NCI-H128 (cell line): ENCODE data around the gene PDXP.
"Not testable (repeated sequence)": the region's sequence is repeated elsewhere in the genome, so short reads cannot be mapped to it uniquely, and the experiment has no call there.

ENCODE experiments used
- DNase-seq: peaks from one replicate; lab custom pipeline; 2025; ENCODE audit not compliant: unreplicated experiment; lab: John Stamatoyannopoulos, UW

The PDXP gene

DNA sequence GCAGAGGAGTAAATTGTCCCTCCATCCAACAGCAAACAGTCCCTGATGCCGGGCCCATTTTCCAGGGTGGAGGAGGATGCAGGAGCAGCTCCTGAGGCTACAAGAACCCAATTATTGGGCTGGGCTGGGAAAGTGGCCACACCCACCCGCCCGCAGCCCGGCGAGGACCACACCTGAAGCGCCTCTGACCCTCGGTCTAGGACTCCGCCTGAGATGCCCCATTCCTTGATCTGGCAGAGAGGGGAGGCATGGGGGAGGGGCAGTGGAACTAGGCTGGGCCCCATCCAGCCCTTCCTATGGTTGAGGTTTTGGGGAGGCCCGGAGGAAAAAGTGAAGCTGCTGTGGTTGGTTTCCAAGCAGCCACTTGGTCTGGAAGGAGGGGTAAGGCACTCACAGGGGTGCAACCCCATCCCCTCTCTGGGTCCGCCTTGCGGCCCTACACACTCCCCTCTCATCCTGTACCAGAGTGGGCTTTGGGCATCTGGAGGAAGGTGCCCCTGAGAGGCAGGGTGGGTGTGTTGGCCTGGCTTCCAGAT is 14.5 kb downstream of the PDXP start:
- DNase-seq = no peak

DNA sequence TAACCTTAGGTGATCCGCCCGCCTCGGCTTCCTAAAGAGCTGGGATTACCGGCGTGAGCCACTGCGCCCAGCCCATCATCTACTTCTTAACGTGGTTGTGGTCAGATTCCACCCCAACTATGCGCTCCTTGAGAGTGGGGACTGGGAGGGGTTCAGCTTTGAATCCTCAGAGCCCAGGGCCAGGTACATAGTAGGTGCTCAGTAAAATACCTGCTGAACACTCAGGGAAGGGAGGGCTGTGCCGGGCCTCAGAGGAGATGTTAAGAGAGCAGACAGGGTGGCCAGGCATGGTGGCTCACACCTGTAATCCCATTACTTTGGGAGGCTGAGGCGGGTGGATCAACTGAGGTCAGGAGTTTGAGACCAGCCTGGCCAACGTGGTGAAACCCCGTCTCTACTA is 15.7 kb downstream of the PDXP start:
- no peak for DNase-seq

DNA sequence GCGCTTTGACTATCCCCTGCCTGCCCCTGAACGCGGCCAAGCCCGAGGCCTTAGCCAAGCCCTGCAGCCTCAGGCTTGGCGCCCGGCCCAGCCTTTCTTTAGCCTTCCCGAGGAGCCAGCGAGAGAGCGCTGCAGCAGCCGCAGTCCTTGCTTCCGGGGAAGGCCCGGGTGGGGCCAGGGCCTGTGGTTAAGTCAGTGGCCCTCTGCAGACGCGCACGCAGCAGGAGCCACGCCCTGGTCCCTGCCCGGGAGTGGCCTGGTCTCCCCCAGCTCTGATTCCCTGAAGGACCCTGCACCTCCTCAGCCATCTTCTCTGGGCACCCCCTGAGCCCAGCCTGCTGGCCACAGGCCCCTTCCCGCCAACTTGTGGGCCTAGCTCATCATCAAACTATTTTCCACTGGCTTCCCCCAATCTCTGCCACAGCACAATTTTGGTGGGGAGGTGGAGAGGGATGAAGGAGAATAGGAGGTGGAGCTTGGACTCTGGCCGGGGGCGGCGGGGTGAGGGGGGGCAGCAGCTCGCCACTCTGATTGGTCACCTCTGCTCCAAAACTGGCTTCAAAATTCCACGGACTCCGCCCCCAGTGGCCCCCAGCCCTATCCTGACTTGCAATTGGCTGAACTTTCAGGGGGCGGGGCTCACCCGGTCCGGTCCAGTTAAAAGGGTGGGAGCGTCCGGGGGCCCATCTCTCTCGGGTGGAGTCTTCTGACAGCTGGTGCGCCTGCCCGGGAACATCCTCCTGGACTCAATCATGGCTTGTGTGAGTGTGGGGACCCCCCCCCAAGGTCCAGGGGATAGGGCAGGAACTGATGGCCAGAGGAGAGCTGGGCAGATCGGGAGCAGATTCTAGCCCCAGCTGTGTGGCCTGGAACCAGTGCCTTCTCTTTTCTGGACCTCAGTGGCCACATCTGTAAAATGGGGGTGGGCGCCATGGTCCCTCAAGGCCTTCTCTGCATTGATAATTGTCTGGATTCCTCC is 16.7 kb downstream of the PDXP start, which contains the start of gene LGALS1:
Gene LGALS1, plus strand, starts transcription at position 686 of the 979 bp plus-strand sequence. Its CDS starts 67 bp downstream, at position 753.
- no peak for DNase-seq

DNA sequence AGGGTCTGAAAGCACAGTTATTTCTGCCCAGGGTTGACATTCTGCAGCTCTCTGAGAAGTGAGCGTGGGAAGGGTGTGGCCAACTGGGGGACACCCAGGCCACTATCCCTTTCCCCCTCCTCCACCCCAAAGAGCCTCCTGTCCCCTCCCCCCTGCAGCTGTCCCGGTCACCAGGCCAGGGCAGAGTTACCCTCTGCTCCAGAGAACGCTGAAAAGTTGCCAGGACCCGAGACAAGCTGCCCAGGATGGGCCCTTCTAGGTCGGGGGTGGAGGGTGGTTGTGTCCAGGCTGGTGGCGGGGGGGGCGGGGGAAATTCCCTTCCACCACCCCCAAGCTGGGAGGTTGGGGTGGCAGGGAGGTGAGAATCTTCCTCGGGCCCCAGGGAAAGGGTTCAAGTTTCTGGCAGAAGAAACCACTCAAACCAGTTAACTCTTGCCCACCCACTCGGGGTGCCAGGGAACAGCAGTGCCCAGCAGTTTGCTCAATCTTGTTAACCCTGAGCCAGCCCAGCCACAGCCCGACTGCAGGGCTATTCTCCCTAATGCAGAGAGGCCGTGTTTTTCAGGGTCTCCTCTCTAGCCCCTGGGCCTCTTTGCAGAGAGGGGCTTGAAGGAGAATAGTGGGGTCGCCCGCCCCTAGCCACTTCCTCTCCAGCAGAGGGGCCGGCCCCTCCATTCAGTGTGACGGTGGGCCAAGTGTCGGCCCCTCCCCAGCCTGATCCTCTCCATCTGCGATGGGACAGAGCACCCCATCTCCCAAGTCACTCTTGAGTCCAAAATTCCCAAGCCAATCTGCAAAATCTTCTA is 17.6 kb downstream of the PDXP start:
- DNase-seq = no peak

DNA sequence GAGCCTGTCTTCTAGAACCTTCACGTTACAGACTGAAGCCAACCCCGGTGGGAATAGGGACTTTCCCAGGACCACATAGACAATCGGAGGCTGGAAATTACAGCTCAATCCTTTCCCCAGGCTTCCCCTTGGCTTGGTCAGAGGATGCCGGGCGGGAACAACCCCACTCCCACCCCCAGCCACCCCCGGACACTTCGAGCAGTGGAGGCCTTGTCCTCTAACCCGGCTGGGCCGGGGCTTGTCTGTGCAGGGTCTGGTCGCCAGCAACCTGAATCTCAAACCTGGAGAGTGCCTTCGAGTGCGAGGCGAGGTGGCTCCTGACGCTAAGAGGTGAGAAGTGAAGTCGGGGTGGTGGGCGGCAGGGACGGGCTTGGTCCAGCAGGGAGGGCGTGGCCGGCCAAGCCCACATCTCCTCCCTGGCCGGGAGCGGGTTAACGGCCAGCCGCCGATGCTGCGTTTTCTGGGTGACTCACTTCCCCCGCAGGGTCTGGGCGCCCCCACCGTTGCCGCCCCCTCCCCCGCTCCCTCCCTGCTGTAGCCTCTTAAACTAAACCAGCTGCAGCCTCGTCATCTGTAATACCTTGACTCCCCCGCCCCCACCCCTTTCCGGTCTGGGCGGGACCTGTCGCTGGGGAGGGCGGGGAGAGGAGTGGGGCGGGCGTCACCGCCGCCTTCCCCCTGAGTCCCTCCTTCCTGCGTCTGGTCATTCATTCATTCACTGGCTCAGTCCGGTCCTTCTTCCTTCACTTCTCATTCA is 18.4 kb downstream of the PDXP start:
- no peak for DNase-seq

DNA sequence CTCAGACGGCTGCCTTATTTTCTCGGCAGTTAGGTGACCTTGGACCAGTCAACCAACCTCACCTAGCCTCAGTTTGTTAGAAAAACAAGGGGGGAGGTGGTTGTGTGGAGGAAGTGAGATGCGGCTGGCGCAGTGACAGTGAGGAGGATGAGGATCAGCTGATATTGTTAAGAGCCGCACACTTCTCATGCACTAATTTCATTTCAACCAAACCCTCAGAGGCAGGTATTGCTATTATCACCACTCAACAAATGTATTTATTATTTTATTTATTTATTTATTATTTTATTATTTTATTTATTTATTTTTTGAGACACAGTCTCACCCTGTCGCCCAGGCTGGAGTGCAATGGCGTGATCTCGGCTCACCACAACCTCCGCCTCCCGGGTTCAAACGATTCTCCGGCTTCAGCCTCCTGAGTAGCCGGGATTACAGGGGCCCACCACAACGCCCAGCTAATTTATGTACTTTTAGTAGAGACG is 19.0 kb downstream of the PDXP start:
- DNase-seq = no peak

DNA sequence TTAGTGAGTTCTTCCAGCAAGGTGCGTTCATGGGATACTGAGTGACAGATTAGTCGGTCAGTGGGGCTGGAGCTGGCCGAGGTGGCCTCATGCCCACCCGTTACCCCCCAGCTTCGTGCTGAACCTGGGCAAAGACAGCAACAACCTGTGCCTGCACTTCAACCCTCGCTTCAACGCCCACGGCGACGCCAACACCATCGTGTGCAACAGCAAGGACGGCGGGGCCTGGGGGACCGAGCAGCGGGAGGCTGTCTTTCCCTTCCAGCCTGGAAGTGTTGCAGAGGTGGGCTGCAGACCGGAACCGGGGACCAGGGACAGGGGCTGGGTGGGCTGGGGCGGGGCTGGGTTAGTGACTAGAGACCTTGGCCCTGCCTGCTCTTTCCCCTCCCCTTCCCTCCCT is 19.8 kb downstream of the PDXP start:
- DNase-seq = no peak

DNA sequence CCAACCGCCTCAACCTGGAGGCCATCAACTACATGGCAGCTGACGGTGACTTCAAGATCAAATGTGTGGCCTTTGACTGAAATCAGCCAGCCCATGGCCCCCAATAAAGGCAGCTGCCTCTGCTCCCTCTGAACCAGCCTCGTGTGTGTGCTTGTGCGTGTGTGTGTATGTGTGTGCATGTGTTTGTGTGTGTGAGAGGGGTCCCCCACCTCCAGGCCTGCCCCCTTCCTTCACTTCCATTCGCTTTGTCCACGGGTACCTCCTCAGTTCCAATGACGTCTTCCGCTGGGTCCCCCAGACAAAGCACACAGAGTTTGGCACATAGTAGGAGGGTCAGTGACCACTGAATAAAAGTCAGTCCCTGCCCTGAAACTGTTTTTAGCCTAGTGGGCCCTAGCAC is 21.1 kb downstream of the PDXP start:
- DNase-seq = no peak

DNA sequence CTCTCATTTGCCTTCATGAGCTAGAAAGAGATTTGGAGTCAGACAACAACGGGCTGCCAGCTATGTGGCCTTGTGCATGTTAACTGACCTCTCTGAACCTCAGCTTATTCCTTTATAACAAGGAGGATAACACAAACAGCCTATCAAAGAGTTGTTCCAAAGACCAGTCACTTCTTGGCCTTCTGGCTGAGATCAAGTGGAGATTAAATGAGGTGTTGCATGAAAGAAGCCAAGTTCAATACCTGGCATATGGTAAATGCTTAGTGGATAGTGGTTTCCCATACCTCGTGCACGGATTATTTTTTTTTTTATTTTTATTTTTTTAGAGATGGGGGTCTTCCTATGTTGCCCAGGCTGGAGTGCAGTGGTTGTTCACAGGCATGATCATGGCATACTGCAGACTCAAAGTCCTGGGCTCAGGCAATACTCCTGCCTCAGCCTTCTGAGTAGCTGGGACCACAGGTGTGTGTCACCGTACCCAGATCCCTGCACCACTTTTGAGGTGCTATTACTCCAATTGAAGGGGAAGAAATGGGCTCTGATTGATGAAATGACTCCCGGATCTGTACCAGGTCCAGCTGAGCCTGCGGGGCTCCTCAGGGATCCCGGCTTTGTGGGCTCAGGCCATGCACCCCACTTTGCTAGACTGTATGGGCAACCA is 21.8 kb downstream of the PDXP start:
- DNase-seq = no peak

DNA sequence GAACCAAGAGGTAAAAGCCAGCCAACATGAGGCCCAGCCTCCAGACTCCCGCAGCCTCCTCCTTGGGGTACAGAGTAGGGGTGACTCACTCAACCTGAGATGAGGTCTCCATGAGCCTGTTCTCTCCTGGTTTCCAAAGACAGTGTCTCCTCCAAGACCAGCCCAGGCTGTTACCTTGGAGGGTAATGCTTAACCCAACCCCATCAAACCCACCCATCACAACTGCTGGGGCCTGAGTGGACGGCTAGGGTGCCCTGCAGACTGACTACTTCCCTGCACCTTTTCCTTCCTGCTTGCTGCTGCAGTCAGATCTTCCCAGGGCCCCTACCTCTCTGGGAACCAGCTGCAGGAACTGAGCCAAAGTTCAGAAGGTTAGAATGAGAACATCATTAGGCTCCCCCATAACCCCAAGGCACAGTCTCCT is 22.5 kb downstream of the PDXP start:
- DNase-seq = no peak

DNA sequence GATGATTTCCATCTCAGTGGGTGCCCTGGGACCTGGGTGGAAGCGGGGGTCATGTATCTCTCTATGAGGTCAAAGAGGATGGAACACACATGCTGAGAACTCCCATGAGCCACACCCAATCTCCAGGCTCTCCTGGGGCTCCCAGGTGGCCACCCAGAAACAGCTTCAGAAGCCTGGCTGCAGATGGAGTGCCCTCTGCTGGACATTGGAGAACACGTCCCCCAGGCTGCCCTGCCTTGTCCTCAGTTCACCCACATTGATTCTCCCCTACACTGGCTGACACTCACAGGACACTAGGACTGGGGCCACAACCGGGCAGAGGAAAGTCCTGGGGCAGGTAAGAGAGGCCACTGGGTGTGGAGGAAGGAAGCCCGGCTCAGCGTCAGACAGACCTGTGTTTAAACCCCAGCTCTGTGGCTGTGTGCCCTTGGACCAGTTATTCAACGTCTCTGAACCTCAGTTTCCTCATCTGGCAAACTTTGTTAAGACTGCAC is 23.1 kb downstream of the PDXP start:
- no peak for DNase-seq

DNA sequence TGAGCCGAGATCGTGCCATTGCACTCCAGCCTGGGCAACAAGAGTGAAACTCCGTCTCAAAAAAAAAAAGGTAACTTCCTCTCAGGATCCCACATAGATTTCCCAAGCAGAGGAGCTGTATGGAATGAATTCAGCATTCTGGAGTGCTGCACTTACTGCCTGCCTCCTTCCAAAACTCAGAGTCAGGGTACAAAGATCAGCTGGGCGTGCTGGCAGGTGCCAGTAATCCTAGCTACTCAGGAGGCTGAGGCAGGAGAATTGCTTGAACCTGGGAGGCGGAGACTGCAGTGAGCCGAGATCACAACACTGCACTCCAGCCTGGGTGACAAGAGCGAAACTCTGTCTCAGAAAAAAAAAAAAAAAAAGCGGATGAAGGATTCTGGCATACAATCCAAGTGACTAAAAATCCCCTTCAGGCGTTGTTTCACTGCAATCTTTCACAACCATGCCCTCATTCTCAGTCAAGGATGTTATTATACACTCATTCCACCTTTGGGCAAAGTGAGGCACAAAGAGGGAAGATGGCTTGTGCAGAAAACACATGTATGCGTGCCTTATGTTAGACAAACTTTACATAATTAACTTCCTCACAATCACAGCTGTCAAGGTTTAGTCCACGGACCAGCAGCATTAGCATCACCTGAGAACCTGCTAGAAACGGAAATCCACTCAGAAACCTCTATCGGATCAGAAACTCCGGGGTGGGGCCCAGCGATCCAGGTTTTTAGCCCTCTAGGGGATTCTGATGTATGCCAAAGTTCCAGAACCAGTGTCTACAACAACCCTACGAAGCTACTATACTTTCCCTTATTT is 26.5 kb downstream of the PDXP start:
- no peak for DNase-seq

DNA sequence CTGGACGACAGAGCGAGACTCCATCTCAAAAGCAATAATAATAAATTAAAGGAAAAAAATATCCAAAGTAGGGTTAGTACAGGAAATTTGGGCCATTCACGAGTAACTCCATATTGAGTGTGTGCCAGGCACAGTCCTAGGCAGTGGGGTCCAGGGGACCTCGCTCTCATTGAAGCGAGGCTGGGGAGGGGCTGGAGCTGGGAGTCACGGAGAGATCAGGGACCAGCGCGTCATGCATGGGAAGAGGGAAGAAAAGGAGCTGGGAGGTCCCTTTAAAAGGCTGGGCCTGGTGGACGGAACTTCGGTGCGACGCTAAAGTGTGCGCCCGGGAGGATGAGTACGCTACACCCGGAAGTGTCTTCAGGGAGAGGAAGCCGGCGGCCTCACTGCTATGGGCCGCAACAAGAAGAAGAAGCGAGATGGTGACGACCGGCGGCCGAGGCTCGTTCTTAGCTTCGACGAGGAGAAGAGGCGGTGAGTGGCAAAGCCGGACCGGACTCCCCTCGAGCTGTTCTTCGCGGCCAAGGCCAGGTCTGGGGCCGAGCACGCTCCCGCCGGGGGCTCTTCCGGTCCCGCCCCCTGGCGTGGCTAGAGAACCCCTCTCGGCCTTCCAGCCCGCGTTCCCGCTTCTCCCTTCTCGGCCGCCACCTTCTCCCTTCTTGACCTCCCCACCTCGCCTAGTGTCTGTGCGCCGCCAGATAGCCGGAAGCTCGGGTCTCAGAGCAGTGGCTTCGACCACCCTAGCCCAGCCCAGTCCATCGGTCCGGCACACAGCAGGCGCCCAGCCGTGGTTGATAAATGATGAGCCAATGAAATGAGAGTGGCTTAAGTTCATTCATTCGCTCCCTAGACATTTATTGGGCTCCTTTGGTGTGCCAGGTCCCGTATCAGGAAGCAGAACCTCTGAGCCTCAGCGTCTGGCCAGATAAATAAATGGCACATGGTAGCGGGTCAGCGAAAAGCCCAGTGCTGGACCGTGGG is 27.8 kb downstream of the PDXP start, which contains the start of gene NOL12:
Gene NOL12, plus strand, starts transcription at position 342 of the 981 bp plus-strand sequence. Its CDS starts 50 bp downstream, at position 392.
- peak; percentile 45 for DNase-seq

DNA sequence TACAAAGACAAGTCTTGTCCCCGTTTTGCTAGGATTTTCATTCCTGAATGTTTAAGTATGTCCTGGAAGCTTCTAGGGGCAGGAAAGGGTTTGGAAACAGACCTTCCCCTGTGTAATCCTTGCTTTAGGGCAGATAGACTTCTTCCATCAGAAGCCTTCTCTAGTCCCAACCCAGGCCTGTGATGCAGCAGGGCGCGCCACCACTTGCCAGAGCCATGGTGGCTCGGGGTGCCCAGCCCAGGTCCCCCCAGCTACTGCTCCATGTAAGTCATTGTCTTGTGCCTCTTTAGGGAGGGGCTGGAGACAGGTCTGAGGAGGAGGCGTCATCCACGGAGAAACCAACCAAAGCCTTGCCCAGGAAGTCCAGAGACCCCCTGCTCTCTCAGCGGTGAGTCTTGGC is 31.9 kb downstream of the PDXP start:
- DNase-seq = no peak

DNA sequence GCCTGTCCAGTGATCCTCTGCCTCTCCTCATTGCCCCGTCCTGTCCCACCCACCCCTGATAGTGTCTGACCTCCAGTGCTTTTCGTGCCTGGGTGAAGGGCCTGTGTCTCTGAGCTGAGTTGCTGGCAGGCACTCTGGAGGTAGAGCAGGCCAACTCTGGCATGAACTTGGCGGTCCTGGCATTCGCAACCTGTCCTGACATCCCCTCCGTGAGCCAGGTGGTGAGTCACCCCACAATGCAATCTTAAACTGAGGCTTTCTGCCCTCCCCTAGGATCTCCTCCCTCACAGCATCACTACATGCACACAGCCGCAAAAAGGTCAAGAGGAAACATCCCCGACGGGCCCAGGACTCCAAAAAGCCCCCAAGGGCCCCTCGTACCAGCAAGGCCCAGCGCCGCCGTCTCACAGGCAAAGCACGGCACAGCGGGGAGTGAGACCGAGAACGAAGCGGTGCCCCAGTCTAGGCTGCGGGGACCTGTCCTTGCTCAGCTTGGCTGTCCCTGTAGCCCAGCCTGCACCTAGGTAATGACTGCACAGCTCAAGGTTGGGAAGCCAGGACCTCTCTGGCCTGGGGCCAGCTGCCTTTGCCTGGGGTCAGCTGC is 32.5 kb downstream of the PDXP start:
- no peak for DNase-seq

DNA sequence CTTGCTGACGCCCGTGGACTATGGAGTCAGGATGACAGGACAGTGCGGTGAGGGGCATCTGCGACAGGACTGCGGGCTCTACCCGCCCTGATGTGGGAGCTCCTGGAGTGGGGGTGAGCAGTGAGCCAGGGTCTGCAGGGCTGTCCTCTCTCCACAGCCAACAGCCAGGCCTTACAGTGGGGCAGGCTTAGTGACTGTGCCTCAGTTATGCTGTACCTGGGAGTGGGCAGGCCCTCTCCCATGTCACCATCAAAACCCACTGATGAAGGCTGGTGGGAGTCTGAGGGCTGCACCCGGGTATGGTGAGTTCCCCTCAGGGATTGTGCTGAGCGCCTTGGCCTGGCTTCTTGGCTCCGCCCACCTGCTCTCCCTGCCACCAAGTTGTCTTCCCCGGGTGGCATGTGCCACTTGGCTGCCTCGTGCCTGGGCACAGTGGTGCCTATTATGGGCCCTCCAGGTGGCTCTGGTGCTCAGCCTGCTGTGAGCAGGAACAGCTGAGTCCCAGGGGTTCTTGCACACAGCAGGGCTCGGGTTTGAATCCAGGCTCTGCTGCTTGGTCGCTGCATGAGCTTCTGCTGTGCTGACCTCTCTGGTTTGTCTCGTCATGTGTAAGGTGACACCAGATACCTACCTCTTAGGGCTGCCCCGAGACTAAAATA is 34.2 kb downstream of the PDXP start:
- no peak for DNase-seq

DNA sequence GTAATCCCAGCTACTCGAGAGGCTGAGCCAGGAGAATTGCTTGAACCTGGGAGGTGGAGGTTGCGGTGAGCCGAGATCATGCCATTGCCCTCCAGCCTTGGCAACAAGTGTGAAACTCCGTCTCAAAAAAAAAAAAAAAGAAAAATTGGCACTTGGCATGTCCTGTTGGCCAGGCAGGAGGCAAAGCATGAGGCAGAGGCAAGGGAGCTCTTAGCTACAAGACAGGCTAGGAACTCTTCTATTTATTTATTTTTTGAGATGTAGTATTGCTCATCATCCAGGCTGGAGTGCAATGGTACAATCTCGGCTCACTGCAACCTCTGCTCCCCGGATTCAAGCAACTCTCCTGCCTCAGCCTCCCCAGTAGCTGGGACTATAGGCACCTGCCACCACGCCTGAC is 35.6 kb downstream of the PDXP start:
- DNase-seq = not testable (repeated sequence)
